HG03442 (cell line): ENCODE measurements around the gene KRTAP22-2.

Experiments
- ATAC-seq: cut with Tn5 transposase; IDR thresholded peaks from one replicate; pipeline ENCODE4 v1.9.1; 2021; ENCODE audit warnings: mild to moderate bottlenecking, moderate library complexity; ENCODE audit not compliant: unreplicated experiment

Gene KRTAP22-2

GRCh38 chr21:30590297-30590696 lies at the start of gene KRTAP22-2:
Gene KRTAP22-2 (minus strand): TSS chr21:30590397.
- ATAC-seq, result no peak

- ATAC-seq, result no peak
These were observed 48.5 kb upstream of the KRTAP22-2 start for GRCh38 chr21:30638686-30639085.

GRCh38 chr21:30634906-30635305 lies 44.7 kb upstream of the KRTAP22-2 start, which contains the start of gene KRTAP20-2:
Gene KRTAP20-2 (plus strand): TSS chr21:30635206. CDS start chr21:30635264, 58 bp downstream.
- ATAC-seq, result no peak

GRCh38 chr21:30629200-30629599 lies 39.0 kb upstream of the KRTAP22-2 start:
- no peak for ATAC-seq

- no peak for ATAC-seq
These were observed 37.9 kb upstream of the KRTAP22-2 start for GRCh38 chr21:30628109-30628508.

GRCh38 chr21:30625449-30626165 lies 35.4 kb upstream of the KRTAP22-2 start:
- ATAC-seq, result no peak

GRCh38 chr21:30623362-30623761 lies 33.2 kb upstream of the KRTAP22-2 start:
- no peak for ATAC-seq

- no peak for ATAC-seq
These were observed 30.3 kb upstream of the KRTAP22-2 start, which contains the start of gene KRTAP20-4 for GRCh38 chr21:30620522-30620921. Gene KRTAP20-4 (plus strand): TSS chr21:30620627.

GRCh38 chr21:30620080-30620479 lies 29.9 kb upstream of the KRTAP22-2 start:
- ATAC-seq, result no peak

- ATAC-seq, result no peak
These were observed 25.9 kb upstream of the KRTAP22-2 start, which contains the start of gene KRTAP20-1 for GRCh38 chr21:30616125-30616524. Gene KRTAP20-1 (plus strand): TSS chr21:30616425. CDS start chr21:30616455, 30 bp downstream.

- no peak for ATAC-seq
These were observed 25.0 kb upstream of the KRTAP22-2 start for GRCh38 chr21:30615199-30615598.

GRCh38 chr21:30613836-30614235 lies 23.6 kb upstream of the KRTAP22-2 start, which contains the start of gene KRTAP6-1:
Gene KRTAP6-1 (minus strand): TSS chr21:30613930. CDS start chr21:30613904, 26 bp downstream.
- no peak for ATAC-seq

GRCh38 chr21:30612132-30612531 lies 21.9 kb upstream of the KRTAP22-2 start:
- ATAC-seq, result no peak

- ATAC-seq, result no peak
These were observed 15.8 kb upstream of the KRTAP22-2 start for GRCh38 chr21:30605968-30606367.

- ATAC-seq, result no peak
These were observed 10.6 kb upstream of the KRTAP22-2 start, which contains the start of gene KRTAP22-1 for GRCh38 chr21:30600787-30601186. Gene KRTAP22-1 (plus strand): TSS chr21:30601087.

- no peak for ATAC-seq
These were observed 8.6 kb upstream of the KRTAP22-2 start, which contains the start of gene KRTAP6-2 for GRCh38 chr21:30598802-30599201. Gene KRTAP6-2 (minus strand): TSS chr21:30598902. CDS start chr21:30598874, 28 bp downstream.

- no peak for ATAC-seq
These were observed 1.9 kb upstream of the KRTAP22-2 start, which contains the start of gene KRTAP6-3 for GRCh38 chr21:30592140-30592539. Gene KRTAP6-3 (plus strand): TSS chr21:30592440. CDS start chr21:30592446, 6 bp downstream.

- ATAC-seq, result no peak
These were observed 7.3 kb downstream of the KRTAP22-2 start for GRCh38 chr21:30582870-30583269.

GRCh38 chr21:30580132-30580531 lies 10.1 kb downstream of the KRTAP22-2 start:
- ATAC-seq, result no peak

- ATAC-seq, result no peak
These were observed 10.9 kb downstream of the KRTAP22-2 start for GRCh38 chr21:30579346-30579745.

- ATAC-seq, result no peak
These were observed 12.4 kb downstream of the KRTAP22-2 start for GRCh38 chr21:30577766-30578165.

- no peak for ATAC-seq
These were observed 22.6 kb downstream of the KRTAP22-2 start for GRCh38 chr21:30567617-30568016.
